ENCODE data around the gene MMAA.
"Not testable (repeated sequence)": the region's sequence is repeated elsewhere in the genome, so short reads cannot be mapped to it uniquely, and the experiment has no call there.

The MMAA gene

GRCh38 chr4:145618210-145618931 is 814 bp upstream of the MMAA start:
- H3K4ac ChIP-seq (ENCODE audit: low read length) = no peak overlapping the region
- no peak overlapping the region for H2BK5ac ChIP-seq (ENCODE audit: low read length)
- H2BK120ac ChIP-seq (ENCODE audit: low read depth, low read length) = no peak overlapping the region
- H2AFZ ChIP-seq (ENCODE audit: low read length) = peak overlapping the region; percentile 95
- no CpG with 5 or more reads among the region's 19 CpGs for WGBS, 2 donors (ENCODE audit: extremely low coverage in 2 of 2, insufficient read length in 2 of 2, insufficient replicate concordance in 1 of 2)
- H4K8ac ChIP-seq (ENCODE audit: low read depth, low read length) = no peak overlapping the region
- peaks cover 0 to 8% of the 10 kb centered on the region in 2 donors for H3K4me1 ChIP-seq (ENCODE audit: control insufficient read depth in 2 of 2, insufficient read depth in 1 of 2, low read depth in 1 of 2, low read length in 2 of 2)
- no peak overlapping the region for H2BK15ac ChIP-seq (ENCODE audit: low read length)
- no peaks in the 10 kb centered on the region for H3K27me3 ChIP-seq (ENCODE audit: control insufficient read depth in 3 of 3, insufficient read depth in 3 of 3, low read depth in 1 of 3, low read length in 3 of 3)
- H3K4me2 ChIP-seq (ENCODE audit: insufficient read depth, low read length, poor library complexity, severe bottlenecking) = peak overlapping the region; percentile 50
- H2AK5ac ChIP-seq (ENCODE audit: low read depth, low read length) = no peak overlapping the region
- H2BK12ac ChIP-seq (ENCODE audit: low read length) = no peak overlapping the region
- no peaks in the 10 kb centered on the region for H3K36me3 ChIP-seq (replicated peaks in 1 of 2; ENCODE audit: control insufficient read depth in 2 of 2, insufficient read depth in 2 of 2, low read length in 2 of 2)
- no peak overlapping the region for H3K18ac ChIP-seq (ENCODE audit: low read length)
- no peak overlapping the region for H4K91ac ChIP-seq (ENCODE audit: low read depth, low read length, poor library complexity)
- H3K4me3 ChIP-seq (ENCODE audit: low read length in 2 of 2) = peak overlapping the region; percentile 89 to 100
- H3K79me1 ChIP-seq (ENCODE audit: low read depth, low read length) = no peaks in the 10 kb centered on the region
- H3K27ac ChIP-seq (replicated peaks; ENCODE audit: low read length) = no peak overlapping the region
- no peak for DNase-seq (ENCODE audit: low spot score)
- H3K9ac ChIP-seq (ENCODE audit: low read depth, low read length, poor library complexity) = peak overlapping the region; percentile 95
- no peak overlapping the region for H3K14ac ChIP-seq (ENCODE audit: low read length)
- H3K9me3 ChIP-seq (replicated peaks in 1 of 2; ENCODE audit: control insufficient read depth in 2 of 2, insufficient read depth in 1 of 2, low read depth in 1 of 2, low read length in 2 of 2) = peaks cover 0 to 12% of the 10 kb centered on the region in 2 donors
- H3K23ac ChIP-seq (ENCODE audit: low read depth, low read length, poor library complexity) = no peak overlapping the region

GRCh38 chr4:145619639-145619996 is 433 bp downstream of the MMAA start:
- Histone ChIP-seq H3K9me3 (replicated peaks in 1 of 2; ENCODE audit: control insufficient read depth in 2 of 2, insufficient read depth in 1 of 2, low read depth in 1 of 2, low read length in 2 of 2) (peaks cover 0 to 16% of the 10 kb centered on the region in 2 donors), H2AFZ (ENCODE audit: low read length) (peak overlapping the region; percentile 95), H3K27ac (replicated peaks; ENCODE audit: low read length) (no peak overlapping the region)

GRCh38 chr4:145622067-145622466 is 2.9 kb downstream of the MMAA start:
- not testable (repeated sequence) for H3K4me1 ChIP-seq (ENCODE audit: control insufficient read depth in 2 of 2, insufficient read depth in 1 of 2, low read depth in 1 of 2, low read length in 2 of 2); H3K23ac ChIP-seq (ENCODE audit: low read depth, low read length, poor library complexity); H3K36me3 ChIP-seq (replicated peaks in 1 of 2; ENCODE audit: control insufficient read depth in 2 of 2, insufficient read depth in 2 of 2, low read length in 2 of 2); H3K14ac ChIP-seq (ENCODE audit: low read length); H4K91ac ChIP-seq (ENCODE audit: low read depth, low read length, poor library complexity); H2AFZ ChIP-seq (ENCODE audit: low read length); H3K4me2 ChIP-seq (ENCODE audit: insufficient read depth, low read length, poor library complexity, severe bottlenecking); H3K9ac ChIP-seq (ENCODE audit: low read depth, low read length, poor library complexity); H4K8ac ChIP-seq (ENCODE audit: low read depth, low read length); H2AK5ac ChIP-seq (ENCODE audit: low read depth, low read length); H3K27ac ChIP-seq (replicated peaks; ENCODE audit: low read length); H3K18ac ChIP-seq (ENCODE audit: low read length); H2BK12ac ChIP-seq (ENCODE audit: low read length); DNase-seq (ENCODE audit: low spot score); H3K27me3 ChIP-seq (ENCODE audit: control insufficient read depth in 3 of 3, insufficient read depth in 3 of 3, low read depth in 1 of 3, low read length in 3 of 3); H2BK120ac ChIP-seq (ENCODE audit: low read depth, low read length); H2BK15ac ChIP-seq (ENCODE audit: low read length); H3K79me1 ChIP-seq (ENCODE audit: low read depth, low read length); H3K4me3 ChIP-seq (ENCODE audit: low read length in 2 of 2); H2BK5ac ChIP-seq (ENCODE audit: low read length); H3K4ac ChIP-seq (ENCODE audit: low read length)
- no CpG with 5 or more reads among the region's 1 CpG for WGBS, 2 donors (ENCODE audit: extremely low coverage in 2 of 2, insufficient read length in 2 of 2, insufficient replicate concordance in 1 of 2)
- peaks cover 0 to 16% of the 10 kb centered on the region in 2 donors for H3K9me3 ChIP-seq (replicated peaks in 1 of 2; ENCODE audit: control insufficient read depth in 2 of 2, insufficient read depth in 1 of 2, low read depth in 1 of 2, low read length in 2 of 2)

More at GRCh38 chr4:145619639-145619996, 433 bp downstream of the MMAA start:
- Histone ChIP-seq H2BK15ac (ENCODE audit: low read length) (no peak overlapping the region), H2BK12ac (ENCODE audit: low read length) (no peak overlapping the region), H2BK120ac (ENCODE audit: low read depth, low read length) (no peak overlapping the region), H3K4ac (ENCODE audit: low read length) (no peak overlapping the region), H3K27me3 (ENCODE audit: control insufficient read depth in 3 of 3, insufficient read depth in 3 of 3, low read depth in 1 of 3, low read length in 3 of 3) (no peaks in the 10 kb centered on the region), H3K36me3 (replicated peaks in 1 of 2; ENCODE audit: control insufficient read depth in 2 of 2, insufficient read depth in 2 of 2, low read length in 2 of 2) (no peaks in the 10 kb centered on the region), H3K79me1 (ENCODE audit: low read depth, low read length) (no peaks in the 10 kb centered on the region), H4K8ac (ENCODE audit: low read depth, low read length) (no peak overlapping the region), H3K4me2 (ENCODE audit: insufficient read depth, low read length, poor library complexity, severe bottlenecking) (peak overlapping the region; percentile 54), H3K23ac (ENCODE audit: low read depth, low read length, poor library complexity) (no peak overlapping the region), H3K18ac (ENCODE audit: low read length) (peak overlapping the region; percentile 71), H2BK5ac (ENCODE audit: low read length) (no peak overlapping the region), H3K14ac (ENCODE audit: low read length) (no peak overlapping the region), H3K9ac (ENCODE audit: low read depth, low read length, poor library complexity) (no peak overlapping the region), H4K91ac (ENCODE audit: low read depth, low read length, poor library complexity) (no peak overlapping the region), H3K4me1 (ENCODE audit: control insufficient read depth in 2 of 2, insufficient read depth in 1 of 2, low read depth in 1 of 2, low read length in 2 of 2) (peaks cover 0 to 8% of the 10 kb centered on the region in 2 donors), H3K4me3 (ENCODE audit: low read length in 2 of 2) (peak overlapping the region; percentile 89 to 100), H2AK5ac (ENCODE audit: low read depth, low read length) (no peak overlapping the region)
- WGBS, 2 donors (ENCODE audit: extremely low coverage in 2 of 2, insufficient read length in 2 of 2, insufficient replicate concordance in 1 of 2) = no CpG with 5 or more reads among the region's 9 CpGs
- DNase-seq (ENCODE audit: low spot score) = no peak

- Histone ChIP-seq H2BK12ac (ENCODE audit: low read length) (no peak overlapping the region), H3K4ac (ENCODE audit: low read length) (no peak overlapping the region), H3K9me3 (replicated peaks in 1 of 2; ENCODE audit: control insufficient read depth in 2 of 2, insufficient read depth in 1 of 2, low read depth in 1 of 2, low read length in 2 of 2) (peaks cover 0 to 16% of the 10 kb centered on the region in 2 donors), H2AFZ (ENCODE audit: low read length) (no peak overlapping the region), H3K4me3 (ENCODE audit: low read length in 2 of 2) (no peak overlapping the region), H3K4me2 (ENCODE audit: insufficient read depth, low read length, poor library complexity, severe bottlenecking) (no peak overlapping the region), H3K79me1 (ENCODE audit: low read depth, low read length) (no peaks in the 10 kb centered on the region), H3K23ac (ENCODE audit: low read depth, low read length, poor library complexity) (no peak overlapping the region), H2BK15ac (ENCODE audit: low read length) (no peak overlapping the region), H2AK5ac (ENCODE audit: low read depth, low read length) (no peak overlapping the region), H3K9ac (ENCODE audit: low read depth, low read length, poor library complexity) (no peak overlapping the region), H3K18ac (ENCODE audit: low read length) (no peak overlapping the region), H3K27me3 (ENCODE audit: control insufficient read depth in 3 of 3, insufficient read depth in 3 of 3, low read depth in 1 of 3, low read length in 3 of 3) (no peaks in the 10 kb centered on the region), H3K14ac (ENCODE audit: low read length) (no peak overlapping the region), H3K4me1 (ENCODE audit: control insufficient read depth in 2 of 2, insufficient read depth in 1 of 2, low read depth in 1 of 2, low read length in 2 of 2) (peaks cover 0 to 6% of the 10 kb centered on the region in 2 donors), H4K8ac (ENCODE audit: low read depth, low read length) (no peak overlapping the region), H2BK120ac (ENCODE audit: low read depth, low read length) (no peak overlapping the region), H4K91ac (ENCODE audit: low read depth, low read length, poor library complexity) (no peak overlapping the region), H3K36me3 (replicated peaks in 1 of 2; ENCODE audit: control insufficient read depth in 2 of 2, insufficient read depth in 2 of 2, low read length in 2 of 2) (no peaks in the 10 kb centered on the region), H3K27ac (replicated peaks; ENCODE audit: low read length) (no peak overlapping the region), H2BK5ac (ENCODE audit: low read length) (no peak overlapping the region)
- WGBS, 2 donors (ENCODE audit: extremely low coverage in 2 of 2, insufficient read length in 2 of 2, insufficient replicate concordance in 1 of 2) = no CpG with 5 or more reads among the region's 1 CpG
- DNase-seq (ENCODE audit: low spot score) = no peak
These were observed 4.6 kb downstream of the MMAA start for GRCh38 chr4:145623831-145624230.

Measured in neuronal stem cell (in vitro differentiated cells).